Upper lobe of left lung (tissue), 6 donors: ENCODE data around the gene ATP10A. TPM values are rescaled to one million over a fixed set of nuclear protein-coding genes. Genes with fewer than 3 reads are reported as not detected.

Source experiments
- ATAC-seq, 2 donors: fragments of 200-7000 bp; cut with Tn5 transposase; one replicate each; pipeline ENCODE4 v1.9.1; 2022; ENCODE audit warnings: mild to moderate bottlenecking in 2 of 2, moderate library complexity in 2 of 2; ENCODE audit not compliant: low FRiP score in 2 of 2
- DNase-seq, 2 donors: peaks; one replicate each; pipeline ENCODE4 v3.0.0-alpha.2; 2019 to 2020
- H3K27ac ChIP-seq, 4 donors: fragments of 200-600 bp; sonication (generic); one replicate each; pipeline ENCODE4 v1.5.1; 2016 to 2019
- H3K27me3 ChIP-seq, 4 donors: fragments of 200-600 bp; sonication (generic); one replicate each; pipeline ENCODE4 v1.5.1; 2017 to 2019
- H3K36me3 ChIP-seq, 4 donors: fragments of 200-600 bp; sonication (generic); one replicate each; pipeline ENCODE4 v1.5.1; 2016 to 2019
- H3K4me1 ChIP-seq, 4 donors: fragments of 200-600 bp; sonication (generic); one replicate each; pipeline ENCODE4 v1.5.1; 2018 to 2019
- H3K4me3 ChIP-seq, 4 donors: fragments of 200-600 bp; sonication (generic); one replicate each; pipeline ENCODE4 v1.5.1; 2017 to 2019; ENCODE audit warnings: mild to moderate bottlenecking in 2 of 4, moderate library complexity in 1 of 4
- H3K9me3 ChIP-seq, 4 donors: fragments of 200-600 bp; sonication (generic); one replicate each; pipeline ENCODE4 v1.5.1; 2018 to 2019
- CTCF ChIP-seq, 6 experiments: fragments of 450-650 bp in 4 of 6; fragments of 200-600 bp in 2 of 6; sonication (generic) in 2 of 6; IDR thresholded peaks; one replicate each; pipeline ENCODE4 v1.5.1; 2016 to 2019; ENCODE audit warnings: antibody characterized with exemption in 6 of 6
- EP300 ChIP-seq, 4 donors: sonication (generic); formaldehyde crosslinking; IDR thresholded peaks; one replicate each; pipeline ENCODE4 v1.5.1; 2017; ENCODE audit warnings: antibody characterized with exemption in 4 of 4, control low read depth in 2 of 4
- POLR2A ChIP-seq, 4 donors: fragments of 450-650 bp; IDR thresholded peaks; one replicate each; pipeline ENCODE4 v1.5.1; 2016 to 2017; ENCODE audit warnings: antibody characterized with exemption in 4 of 4, mild to moderate bottlenecking in 2 of 4
- POLR2AphosphoS5 ChIP-seq, 2 donors: sonication (generic); formaldehyde crosslinking; IDR thresholded peaks; one replicate each; pipeline ENCODE4 v1.5.1; 2017; ENCODE audit warnings: antibody characterized with exemption in 2 of 2
- WGBS, 2 donors: methylation state at CpG; one replicate each; pipeline ENCODE4 v1.1.5; 2017 to 2018; 5-methylcytosine and 5-hydroxymethylcytosine counted together
- total RNA-seq, 6 donors: library from RNA; depleted of rRNA in 4 of 6; stranded (reverse); fragments of >200 nt in 4 of 6; gene quantifications; one replicate each; pipeline versions ENCODE4 v1.1.0 to v1.2.1, GENCODE V29; 2016 to 2021
- donor health status: DM: no; HTN: no; CAD: no; lungs with moderate emphysema.
- donor health status: DM: no; HTN: yes; CAD: no; lungs with severe emphysema.

The ATP10A gene
- total RNA-seq, 6 donors from 2014 or later, result 17.8 to 62.4 (median 32.3) TPM

- H3K9me3 ChIP-seq, result no peaks in the 10 kb centered on the region
- no peak for DNase-seq
- TF ChIP-seq POLR2A (IDR thresholded peaks at IDR 0.05), result no peak
- TF ChIP-seq EP300 (IDR thresholded peaks at IDR 0.05), result no peak
- TF ChIP-seq POLR2AphosphoS5 (IDR thresholded peaks at IDR 0.05), result no peak
- no peak for TF ChIP-seq CTCF (IDR thresholded peaks at IDR 0.05)
- no peak overlapping the region for H3K27ac ChIP-seq
- H3K4me3 ChIP-seq, result no peak overlapping the region
- ATAC-seq, result no peak
- peaks cover 0 to 6% (median 0%) of the 10 kb centered on the region in 4 donors for H3K4me1 ChIP-seq
- H3K27me3 ChIP-seq, result no peaks in the 10 kb centered on the region
- WGBS, 2 donors, result 79 to 85% methylated on average over 4 of the region's 4 CpGs
- no peaks in the 10 kb centered on the region for H3K36me3 ChIP-seq
Observed at GRCh38 chr15:25797035-25797434, 66.1 kb downstream of the ATP10A start.

- ATAC-seq (no peak), DNase-seq (peak in 1 of 2 donors; percentile 18)
- WGBS, 2 donors, result 81 to 88% methylated on average over 2 to 7 of the region's 7 CpGs
- Histone ChIP-seq H3K36me3 (no peaks in the 10 kb centered on the region), H3K27me3 (no peaks in the 10 kb centered on the region), H3K4me3 (no peak overlapping the region), H3K27ac (no peak overlapping the region), H3K9me3 (no peaks in the 10 kb centered on the region), H3K4me1 (peaks cover 0 to 6% (median 0%) of the 10 kb centered on the region in 4 donors)
- TF ChIP-seq POLR2A (IDR thresholded peaks at IDR 0.05) (no peak), POLR2AphosphoS5 (IDR thresholded peaks at IDR 0.05) (no peak), EP300 (IDR thresholded peaks at IDR 0.05) (no peak), CTCF (IDR thresholded peaks at IDR 0.05) (no peak)
Observed at GRCh38 chr15:25796395-25796794, 66.7 kb downstream of the ATP10A start.

- H3K4me3 ChIP-seq, result no peak overlapping the region
- no peaks in the 10 kb centered on the region for H3K36me3 ChIP-seq
- ATAC-seq (no peak), DNase-seq (no peak)
- TF ChIP-seq POLR2AphosphoS5 (IDR thresholded peaks at IDR 0.05) (no peak), EP300 (IDR thresholded peaks at IDR 0.05) (no peak), POLR2A (IDR thresholded peaks at IDR 0.05) (no peak), CTCF (IDR thresholded peaks at IDR 0.05) (no peak)
- H3K4me1 ChIP-seq, result peaks cover 0 to 6% (median under 1%) of the 10 kb centered on the region in 4 donors
- no peak overlapping the region for H3K27ac ChIP-seq
- H3K9me3 ChIP-seq, result no peaks in the 10 kb centered on the region
- H3K27me3 ChIP-seq, result no peaks in the 10 kb centered on the region
- WGBS, 2 donors, result 54 to 57% methylated on average over 4 to 5 of the region's 6 CpGs
Observed at GRCh38 chr15:25795712-25796111, 67.4 kb downstream of the ATP10A start.

GRCh38 chr15:25795061-25795460, 68.1 kb downstream of the ATP10A start:
- Histone ChIP-seq H3K9me3 (no peaks in the 10 kb centered on the region), H3K27ac (no peak overlapping the region), H3K27me3 (no peaks in the 10 kb centered on the region), H3K36me3 (no peaks in the 10 kb centered on the region), H3K4me1 (peaks cover 0 to 6% (median 4%) of the 10 kb centered on the region in 4 donors), H3K4me3 (no peak overlapping the region)
- ATAC-seq, result no peak
- WGBS, 2 donors, result 81 to 87% methylated on average over 9 of the region's 9 CpGs
- peak in 1 of 2 donors; percentile 17 for DNase-seq
- no peak for TF ChIP-seq POLR2A (IDR thresholded peaks at IDR 0.05)
- no peak for TF ChIP-seq CTCF (IDR thresholded peaks at IDR 0.05)
- TF ChIP-seq POLR2AphosphoS5 (IDR thresholded peaks at IDR 0.05), result no peak
- no peak for TF ChIP-seq EP300 (IDR thresholded peaks at IDR 0.05)

- Histone ChIP-seq H3K9me3 (no peaks in the 10 kb centered on the region), H3K27ac (no peak overlapping the region), H3K36me3 (no peaks in the 10 kb centered on the region), H3K4me1 (peaks cover 3 to 16% (median 11%) of the 10 kb centered on the region in 4 donors), H3K27me3 (no peaks in the 10 kb centered on the region), H3K4me3 (no peak overlapping the region)
- 52 to 54% methylated on average over 6 of the region's 6 CpGs for WGBS, 2 donors
- TF ChIP-seq POLR2AphosphoS5 (IDR thresholded peaks at IDR 0.05) (no peak), POLR2A (IDR thresholded peaks at IDR 0.05) (no peak), EP300 (IDR thresholded peaks at IDR 0.05) (no peak), CTCF (IDR thresholded peaks at IDR 0.05) (no peak)
- DNase-seq (peak in 1 of 2 donors; percentile 47), ATAC-seq (peak in 1 of 2 donors; percentile 31)
Observed at GRCh38 chr15:25793354-25794050, 69.6 kb downstream of the ATP10A start.
